ENCODE results near the gene POMC. TPM values are rescaled to one million over a fixed set of nuclear protein-coding genes. Genes with fewer than 3 reads are reported as not detected.

The POMC gene
- total and polyA plus RNA-seq, 12 donors, result 0.75 to 115 (median 10.0) TPM

GRCh38 chr2:25176138-25176537 lies 7.8 kb upstream of the POMC start:
- no peak for DNase-seq
- H3K27ac ChIP-seq, result no peak overlapping the region
- H3K27me3 ChIP-seq, result peaks cover 13% of the 10 kb centered on the region
- intact Hi-C loops (cut with DNase I), result no loop called here
- no peaks in the 10 kb centered on the region for H3K9me3 ChIP-seq (replicated peaks in 1 of 3)
- no peaks in the 10 kb centered on the region for H3K36me3 ChIP-seq (replicated peaks in 1 of 2)
- no peak for TF ChIP-seq CTCF (IDR thresholded peaks at IDR 0.05)
- TF ChIP-seq POLR2A (IDR thresholded peaks at IDR 0.05), result no peak
- H3K4me1 ChIP-seq (replicated peaks in 1 of 2), result no peaks in the 10 kb centered on the region
- no peak overlapping the region for H3K4me3 ChIP-seq
- 71 to 78% (median 73%) methylated on average over 6 of the region's 6 CpGs for WGBS, 4 donors

- Histone ChIP-seq H3K36me3 (replicated peaks in 1 of 2) (no peaks in the 10 kb centered on the region), H3K4me3 (no peak overlapping the region), H3K4me1 (replicated peaks in 1 of 2) (no peaks in the 10 kb centered on the region), H3K9me3 (replicated peaks in 1 of 3) (no peaks in the 10 kb centered on the region), H3K27ac (no peak overlapping the region), H3K27me3 (peaks cover 13% of the 10 kb centered on the region)
- TF ChIP-seq POLR2A (IDR thresholded peaks at IDR 0.05) (no peak), CTCF (IDR thresholded peaks at IDR 0.05) (no peak)
- 86 to 94% (median 89%) methylated on average over 6 of the region's 6 CpGs for WGBS, 4 donors
- intact Hi-C loops (cut with DNase I), result no loop called here
- no peak for DNase-seq
Measured at GRCh38 chr2:25174192-25174861, 5.9 kb upstream of the POMC start.

GRCh38 chr2:25173719-25174118 lies 5.3 kb upstream of the POMC start:
- 84 to 91% (median 86%) methylated on average over 5 of the region's 5 CpGs for WGBS, 4 donors
- Histone ChIP-seq H3K9me3 (replicated peaks in 1 of 3) (no peaks in the 10 kb centered on the region), H3K36me3 (replicated peaks in 1 of 2) (no peaks in the 10 kb centered on the region), H3K4me1 (replicated peaks in 1 of 2) (peaks cover 0 to under 1% of the 10 kb centered on the region in 2 donors), H3K27ac (no peak overlapping the region), H3K4me3 (no peak overlapping the region), H3K27me3 (peaks cover 10% of the 10 kb centered on the region)
- DNase-seq, result no peak
- intact Hi-C loops (cut with DNase I), result no loop called here
- TF ChIP-seq POLR2A (IDR thresholded peaks at IDR 0.05), result no peak
- no peak for TF ChIP-seq CTCF (IDR thresholded peaks at IDR 0.05)

- intact Hi-C loops (cut with DNase I), result no loop called here
- WGBS, 4 donors, result 86 to 96% (median 88%) methylated on average over 7 of the region's 7 CpGs
- Histone ChIP-seq H3K4me3 (no peak overlapping the region), H3K9me3 (replicated peaks in 1 of 3) (no peaks in the 10 kb centered on the region), H3K4me1 (replicated peaks in 1 of 2) (peaks cover 0 to 9% of the 10 kb centered on the region in 2 donors), H3K36me3 (replicated peaks in 1 of 2) (no peaks in the 10 kb centered on the region), H3K27me3 (peaks cover 32% of the 10 kb centered on the region), H3K27ac (no peak overlapping the region)
- no peak for DNase-seq
- TF ChIP-seq POLR2A (IDR thresholded peaks at IDR 0.05) (no peak), CTCF (IDR thresholded peaks at IDR 0.05) (no peak)
Measured at GRCh38 chr2:25170888-25171287, 2.5 kb upstream of the POMC start.
